Measurements from ENCODE around the gene XPC.

Gene XPC

DNA sequence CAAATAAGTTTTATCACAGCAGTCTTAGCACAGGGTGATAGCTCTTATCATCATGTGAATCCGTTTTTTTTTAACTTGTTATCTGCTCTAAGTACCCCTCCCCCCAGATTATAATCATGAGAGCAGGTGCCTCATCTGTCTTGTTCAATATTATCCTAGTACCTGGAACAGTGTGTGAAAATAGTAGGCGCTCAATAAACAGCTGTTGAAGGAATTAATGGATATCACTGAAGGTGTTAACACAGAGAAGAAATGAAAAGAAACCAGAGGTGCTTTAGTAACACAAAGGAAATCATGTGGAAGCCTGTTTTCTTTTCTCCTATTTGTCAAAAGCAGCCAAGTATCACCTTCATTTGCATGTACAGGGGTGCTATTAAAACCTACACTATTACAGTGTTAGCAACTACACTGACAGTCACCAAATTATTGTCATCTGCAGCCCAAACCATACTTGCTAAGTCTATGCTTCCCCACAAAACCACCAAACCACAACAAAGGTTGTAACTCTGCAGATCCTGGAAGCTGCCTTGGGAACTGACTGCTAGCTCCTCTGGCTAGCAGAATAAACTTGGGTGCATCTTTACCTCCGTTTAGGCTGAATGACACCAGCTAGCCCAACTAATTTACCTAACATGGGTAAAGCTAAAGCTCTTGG, 2.9 kb downstream of the XPC start:
- in situ Hi-C loops (cut with HindIII; ENCODE audit: low sequenced_read_pairs), result no loop called here
- no peak for TF ChIP-seq CTCF (IDR thresholded peaks at IDR 0.05; ENCODE audit: low read depth, low read length, missing control alignments)
- DNase-seq (ENCODE audit: low read depth), result peak; percentile 29
- H3K4me3 ChIP-seq (ENCODE audit: low read depth, low read length), result no peak overlapping the region

DNA sequence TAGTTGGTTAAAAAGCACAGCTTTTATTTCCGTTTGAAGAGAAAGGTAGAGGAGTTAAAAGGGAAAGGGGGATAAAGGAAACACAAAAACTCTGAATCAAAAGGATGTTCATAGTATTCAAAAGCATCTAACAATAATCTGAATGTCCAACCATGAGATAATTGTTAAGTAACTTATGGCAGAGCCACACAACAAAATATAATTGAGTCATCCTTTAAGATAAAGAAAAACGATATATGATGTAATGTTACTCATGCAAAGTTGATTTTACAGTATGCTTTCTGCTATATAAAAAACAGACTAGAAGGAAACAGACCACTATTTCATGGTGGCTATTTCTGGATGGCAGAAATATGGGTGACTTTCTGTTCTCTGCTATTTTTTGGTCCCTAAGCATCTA, 3.9 kb downstream of the XPC start:
- no peak overlapping the region for H3K4me3 ChIP-seq (ENCODE audit: low read depth, low read length)
- in situ Hi-C loops (cut with HindIII; ENCODE audit: low sequenced_read_pairs), result no loop called here
- TF ChIP-seq CTCF (IDR thresholded peaks at IDR 0.05; ENCODE audit: low read depth, low read length, missing control alignments), result no peak
- no peak for DNase-seq (ENCODE audit: low read depth)

- in situ Hi-C loops (cut with HindIII; ENCODE audit: low sequenced_read_pairs), result no loop called here
- TF ChIP-seq CTCF (IDR thresholded peaks at IDR 0.05; ENCODE audit: low read depth, low read length, missing control alignments), result no peak
Measured at GRCh38 chr3:14172496-14172895, 5.9 kb downstream of the XPC start.

DNA sequence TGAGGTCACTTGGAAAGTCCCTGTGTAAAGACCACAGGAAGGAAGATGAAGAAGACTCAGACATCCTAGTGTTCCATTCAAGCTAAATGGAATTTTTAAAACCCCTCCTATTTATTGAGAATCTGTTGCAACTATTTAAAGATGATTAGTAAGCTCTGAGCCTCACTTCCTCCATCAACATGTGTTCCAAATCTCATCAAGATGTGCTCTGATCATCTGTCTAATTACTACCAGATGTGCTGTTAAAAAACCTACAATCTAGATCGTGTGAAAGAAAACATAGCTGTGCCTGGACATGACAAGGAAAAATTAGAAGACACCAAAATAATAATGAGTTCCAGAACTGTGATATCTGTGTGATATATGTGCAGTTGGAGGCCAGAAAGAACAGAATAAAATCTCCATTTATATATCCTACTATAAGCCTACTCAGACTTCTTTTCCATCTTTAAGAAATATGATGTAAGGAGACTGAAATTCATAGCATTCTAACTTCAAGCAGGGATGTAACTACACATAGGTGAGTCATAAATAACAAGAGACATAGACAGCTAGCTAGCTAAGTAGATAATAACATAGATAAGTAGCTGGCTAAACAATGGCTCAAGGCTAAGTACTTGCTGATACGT, 7.8 kb downstream of the XPC start:
- in situ Hi-C loops (cut with HindIII; ENCODE audit: low sequenced_read_pairs), result no loop called here
- no peak for DNase-seq (ENCODE audit: low read depth)
- TF ChIP-seq CTCF (IDR thresholded peaks at IDR 0.05; ENCODE audit: low read depth, low read length, missing control alignments), result no peak
- no peak overlapping the region for H3K4me3 ChIP-seq (ENCODE audit: low read depth, low read length)

More at GRCh38 chr3:14172496-14172895, 5.9 kb downstream of the XPC start:
- no peak for DNase-seq (ENCODE audit: low read depth)
- H3K4me3 ChIP-seq (ENCODE audit: low read depth, low read length), result no peak overlapping the region

DNA sequence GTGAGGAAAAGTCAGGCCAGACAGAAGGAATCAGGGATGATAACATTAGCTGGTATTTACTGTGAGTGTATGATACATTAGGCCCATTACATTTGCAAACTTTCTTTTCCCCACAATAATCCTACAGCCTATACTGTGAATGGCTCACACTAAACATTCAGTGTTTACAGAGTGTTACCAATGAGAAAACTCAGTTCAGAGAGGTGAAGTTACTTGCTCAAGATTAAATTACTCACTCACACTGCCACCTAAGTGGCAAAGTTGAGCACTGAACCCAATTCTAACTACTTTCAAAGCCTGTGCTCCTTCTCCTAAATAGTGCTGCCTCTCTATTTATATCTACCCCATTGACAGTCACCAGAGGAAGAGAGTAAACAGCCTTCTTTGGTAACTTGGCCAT, 8.5 kb downstream of the XPC start:
- no peak overlapping the region for H3K4me3 ChIP-seq (ENCODE audit: low read depth, low read length)
- no peak for DNase-seq (ENCODE audit: low read depth)
- TF ChIP-seq CTCF (IDR thresholded peaks at IDR 0.05; ENCODE audit: low read depth, low read length, missing control alignments), result no peak
- in situ Hi-C loops (cut with HindIII; ENCODE audit: low sequenced_read_pairs), result loop anchor here (5.0 kb wide), 1 partner anchor 42 kb away; no protein-coding TSS in a partner anchor

GRCh38 chr3:14169435-14169834, 9.0 kb downstream of the XPC start:
- H3K4me3 ChIP-seq (ENCODE audit: low read depth, low read length), result no peak overlapping the region
- TF ChIP-seq CTCF (IDR thresholded peaks at IDR 0.05; ENCODE audit: low read depth, low read length, missing control alignments), result no peak
- in situ Hi-C loops (cut with HindIII; ENCODE audit: low sequenced_read_pairs), result loop anchor here (5.0 kb wide), 1 partner anchor 43 kb away; no protein-coding TSS in a partner anchor

More at GRCh38 chr3:14169435-14169834, 9.0 kb downstream of the XPC start:
- DNase-seq (ENCODE audit: low read depth), result no peak
